ENCODE measurements around the gene ZMYM4. TPM values are rescaled to one million over a fixed set of nuclear protein-coding genes. Genes with fewer than 3 reads are reported as not detected.

Gene ZMYM4
- total RNA-seq, 2 donors from 2014 or later: 29.0 to 42.8 TPM

DNA sequence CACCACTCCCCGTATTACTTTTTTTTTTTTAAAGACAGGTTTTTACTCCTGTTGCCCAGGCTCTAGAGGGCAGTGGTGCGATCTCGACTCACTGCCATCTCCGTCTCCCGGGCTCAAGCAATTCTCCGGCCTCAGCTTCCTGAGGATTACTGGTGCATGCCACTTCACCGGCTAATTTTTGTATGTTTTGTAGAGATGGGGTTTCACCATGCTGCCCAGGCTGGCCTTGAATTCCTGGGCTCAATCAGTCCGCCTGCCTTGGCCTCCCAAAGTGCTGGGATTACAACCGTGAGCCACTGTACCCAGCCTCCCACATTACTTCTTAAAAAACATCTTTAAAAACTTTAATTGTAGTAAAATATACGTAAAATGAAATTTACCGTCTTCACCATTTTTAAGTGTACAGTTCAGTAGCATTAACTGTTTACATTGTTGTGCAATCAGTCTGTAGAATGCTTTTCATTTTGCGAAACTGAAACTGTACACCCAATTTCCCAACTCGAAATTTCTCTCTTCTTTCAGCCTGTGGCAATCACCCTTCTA is 77.0 kb downstream of the ZMYM4 start:
- H3K27ac ChIP-seq: no peak overlapping the region
- DNase-seq (ENCODE audit: low spot score) (no peak), ATAC-seq (ENCODE audit: insufficient number of reproducible peaks, low FRiP score, low read depth) (no peak)
- peaks cover 4 to 5% of the 10 kb centered on the region in 2 donors for H3K4me1 ChIP-seq (ENCODE audit: control insufficient read depth in 1 of 2, low read depth in 2 of 2)
- H3K4me3 ChIP-seq: peak overlapping the region; percentile 29
- no peaks in the 10 kb centered on the region for H3K9me3 ChIP-seq
- no peaks in the 10 kb centered on the region for H3K27me3 ChIP-seq (replicated peaks; ENCODE audit: insufficient read depth)
- TF ChIP-seq, protein P1, sequence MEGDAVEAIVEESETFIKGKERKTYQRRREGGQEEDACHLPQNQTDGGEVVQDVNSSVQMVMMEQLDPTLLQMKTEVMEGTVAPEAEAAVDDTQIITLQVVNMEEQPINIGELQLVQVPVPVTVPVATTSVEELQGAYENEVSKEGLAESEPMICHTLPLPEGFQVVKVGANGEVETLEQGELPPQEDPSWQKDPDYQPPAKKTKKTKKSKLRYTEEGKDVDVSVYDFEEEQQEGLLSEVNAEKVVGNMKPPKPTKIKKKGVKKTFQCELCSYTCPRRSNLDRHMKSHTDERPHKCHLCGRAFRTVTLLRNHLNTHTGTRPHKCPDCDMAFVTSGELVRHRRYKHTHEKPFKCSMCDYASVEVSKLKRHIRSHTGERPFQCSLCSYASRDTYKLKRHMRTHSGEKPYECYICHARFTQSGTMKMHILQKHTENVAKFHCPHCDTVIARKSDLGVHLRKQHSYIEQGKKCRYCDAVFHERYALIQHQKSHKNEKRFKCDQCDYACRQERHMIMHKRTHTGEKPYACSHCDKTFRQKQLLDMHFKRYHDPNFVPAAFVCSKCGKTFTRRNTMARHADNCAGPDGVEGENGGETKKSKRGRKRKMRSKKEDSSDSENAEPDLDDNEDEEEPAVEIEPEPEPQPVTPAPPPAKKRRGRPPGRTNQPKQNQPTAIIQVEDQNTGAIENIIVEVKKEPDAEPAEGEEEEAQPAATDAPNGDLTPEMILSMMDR (IDR thresholded peaks at IDR 0.05): no peak
- H3K36me3 ChIP-seq: no peaks in the 10 kb centered on the region

DNA sequence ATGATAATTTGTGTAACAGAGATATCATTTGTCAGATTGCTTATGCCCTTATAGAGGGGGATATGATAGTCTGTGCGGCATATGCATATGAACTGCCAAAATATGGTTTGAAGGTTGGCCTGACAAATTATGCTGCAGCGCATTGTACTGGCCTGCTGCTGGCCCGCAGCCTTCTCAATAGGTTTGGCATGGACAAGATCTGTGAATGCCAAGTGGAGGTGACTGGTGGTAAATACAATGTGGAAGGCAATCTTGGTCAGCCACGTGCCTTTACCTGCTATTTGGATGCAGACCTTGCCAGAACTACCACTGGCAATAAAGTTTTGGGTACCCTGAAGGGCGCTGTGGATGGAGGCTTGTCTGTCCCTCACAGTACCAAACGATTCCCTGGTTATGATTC is 82.4 kb downstream of the ZMYM4 start:
- Histone ChIP-seq H3K9me3 (no peaks in the 10 kb centered on the region), H3K4me1 (ENCODE audit: control insufficient read depth in 1 of 2, low read depth in 2 of 2) (no peaks in the 10 kb centered on the region), H3K27ac (no peak overlapping the region), H3K4me3 (no peak overlapping the region), H3K36me3 (peaks cover 3% of the 10 kb centered on the region), H3K27me3 (replicated peaks; ENCODE audit: insufficient read depth) (no peaks in the 10 kb centered on the region)
- ATAC-seq (ENCODE audit: insufficient number of reproducible peaks, low FRiP score, low read depth): no peak
- no peak for DNase-seq (ENCODE audit: low spot score)
- TF ChIP-seq, protein P1 (IDR thresholded peaks at IDR 0.05): no peak

DNA sequence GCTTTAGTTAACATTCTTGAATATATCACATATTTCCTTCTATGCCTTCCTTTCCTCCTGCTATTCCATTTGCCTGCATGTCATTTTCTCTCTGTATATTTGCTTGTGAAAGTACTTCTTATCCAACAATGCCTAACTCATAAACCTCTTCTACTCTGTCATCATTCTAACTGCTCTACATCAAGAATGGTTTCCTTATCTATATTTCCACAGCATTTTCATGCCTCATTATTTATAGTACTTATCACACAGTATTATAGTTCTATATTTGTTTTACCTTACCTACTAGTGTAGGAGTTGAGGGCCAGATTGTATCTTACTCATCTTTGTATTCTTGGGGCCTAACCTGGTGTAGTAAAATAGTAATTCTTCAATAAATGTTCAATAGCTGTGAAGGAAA is 91.5 kb downstream of the ZMYM4 start:
- no peak overlapping the region for H3K27ac ChIP-seq
- H3K27me3 ChIP-seq (replicated peaks; ENCODE audit: insufficient read depth): no peaks in the 10 kb centered on the region
- ATAC-seq (ENCODE audit: insufficient number of reproducible peaks, low FRiP score, low read depth) (no peak), DNase-seq (ENCODE audit: low spot score) (no peak)
- TF ChIP-seq, protein P1 (IDR thresholded peaks at IDR 0.05): no peak
- no peaks in the 10 kb centered on the region for H3K4me1 ChIP-seq (ENCODE audit: control insufficient read depth in 1 of 2, low read depth in 2 of 2)
- H3K4me3 ChIP-seq: no peak overlapping the region
- H3K36me3 ChIP-seq: no peaks in the 10 kb centered on the region
- H3K9me3 ChIP-seq: no peaks in the 10 kb centered on the region

DNA sequence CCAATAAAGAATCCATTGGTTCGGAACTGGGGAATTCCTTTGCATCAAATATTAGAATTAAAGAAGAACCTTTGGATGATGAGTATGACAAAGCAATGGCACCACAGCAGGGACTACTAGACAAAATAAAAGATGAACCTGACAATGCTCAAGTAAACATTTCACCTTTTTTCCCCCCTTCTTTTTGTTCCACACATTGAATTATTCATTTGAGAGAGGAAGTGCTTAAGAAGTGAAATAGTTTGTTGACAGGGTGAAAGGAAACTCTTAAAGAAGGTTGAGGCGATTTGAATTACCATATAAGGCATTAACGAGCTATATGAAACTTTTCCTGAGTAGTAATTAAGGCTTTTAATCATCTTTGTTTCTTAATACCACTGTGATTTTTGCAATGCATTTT is 93.1 kb downstream of the ZMYM4 start:
- DNase-seq (ENCODE audit: low spot score): no peak
- Histone ChIP-seq H3K27ac (no peak overlapping the region), H3K36me3 (no peaks in the 10 kb centered on the region), H3K4me1 (ENCODE audit: control insufficient read depth in 1 of 2, low read depth in 2 of 2) (no peaks in the 10 kb centered on the region), H3K27me3 (replicated peaks; ENCODE audit: insufficient read depth) (no peaks in the 10 kb centered on the region), H3K4me3 (no peak overlapping the region), H3K9me3 (no peaks in the 10 kb centered on the region)
- no peak for ATAC-seq (ENCODE audit: insufficient number of reproducible peaks, low FRiP score, low read depth)
- TF ChIP-seq, protein P1 (IDR thresholded peaks at IDR 0.05): no peak

DNA sequence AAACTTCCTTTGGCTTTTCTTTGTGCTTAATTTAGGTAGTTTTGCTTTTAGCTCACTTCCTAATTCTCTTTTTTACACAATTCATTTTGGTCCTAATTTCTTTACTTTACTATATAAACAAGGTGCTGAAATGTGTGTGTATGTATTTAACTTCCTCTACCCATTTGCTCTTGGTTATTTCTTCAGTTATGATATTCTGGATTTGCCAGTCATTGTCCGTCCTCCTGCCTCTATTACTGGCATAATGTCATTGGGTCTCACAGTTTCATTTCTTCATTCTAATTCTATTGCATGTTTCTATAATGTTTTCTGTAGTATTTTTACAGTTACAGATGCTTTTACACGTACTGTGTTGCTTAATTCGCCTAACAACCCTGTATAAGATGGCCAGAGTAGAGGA is 96.2 kb downstream of the ZMYM4 start:
- TF ChIP-seq, protein P1 (IDR thresholded peaks at IDR 0.05): no peak
- DNase-seq (ENCODE audit: low spot score): no peak
- Histone ChIP-seq H3K27ac (no peak overlapping the region), H3K36me3 (no peaks in the 10 kb centered on the region), H3K9me3 (no peaks in the 10 kb centered on the region), H3K4me1 (ENCODE audit: control insufficient read depth in 1 of 2, low read depth in 2 of 2) (peaks cover 0 to under 1% of the 10 kb centered on the region in 2 donors), H3K4me3 (no peak overlapping the region), H3K27me3 (replicated peaks; ENCODE audit: insufficient read depth) (no peaks in the 10 kb centered on the region)
- ATAC-seq (ENCODE audit: insufficient number of reproducible peaks, low FRiP score, low read depth): no peak
